Body of pancreas (tissue), 4 donors: ENCODE data around the gene AVPR2.

ENCODE experiments used
- CTCF ChIP-seq, 7 experiments: fragments of 450-650 bp in 4 of 7; fragments of 200-600 bp in 3 of 7; sonication (generic) in 3 of 7; IDR thresholded peaks; one replicate each; pipeline ENCODE4 v1.5.1; 2016 to 2019; ENCODE audit warnings: antibody characterized with exemption in 7 of 7
- POLR2A ChIP-seq, 3 donors: fragments of 450-650 bp; IDR thresholded peaks; one replicate each; pipeline ENCODE4 v1.6.1; 2016; ENCODE audit warnings: antibody characterized with exemption in 3 of 3, mild to moderate bottlenecking in 2 of 3

GRCh38 chrX:153867671-153868070 lies 36.8 kb upstream of the AVPR2 start:
- no peak for TF ChIP-seq CTCF (IDR thresholded peaks at IDR 0.05)
- no peak for TF ChIP-seq POLR2A (IDR thresholded peaks at IDR 0.05)
